HG03442 (cell line): ENCODE data around the gene TCF4.

ENCODE experiments used
- ATAC-seq: cut with Tn5 transposase; IDR thresholded peaks from one replicate; pipeline ENCODE4 v1.9.1; 2021; ENCODE audit warnings: mild to moderate bottlenecking, moderate library complexity; ENCODE audit not compliant: unreplicated experiment

The TCF4 gene

GRCh38 chr18:55447672-55448018 is 140.3 kb downstream of the TCF4 start:
- no peak for ATAC-seq

GRCh38 chr18:55446996-55447671 is 140.9 kb downstream of the TCF4 start:
- ATAC-seq: no peak

DNA sequence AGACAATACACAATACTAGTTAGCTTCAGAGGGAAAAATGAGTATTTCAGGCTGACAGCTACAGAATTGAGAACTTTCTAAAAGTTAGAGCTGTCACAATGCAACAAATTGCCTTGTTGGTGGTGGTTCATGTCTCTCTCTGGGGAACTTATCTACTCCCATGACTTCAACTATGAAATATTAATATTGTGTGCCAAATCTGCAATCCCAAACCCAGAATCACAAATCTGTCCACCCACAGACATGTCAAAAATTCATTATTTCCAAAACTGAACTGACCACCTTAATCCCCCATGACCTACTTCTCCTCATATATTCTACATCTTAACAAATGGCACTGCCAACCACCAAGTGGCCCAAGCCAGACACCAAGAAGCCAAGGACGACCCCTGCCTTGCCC is 143.5 kb downstream of the TCF4 start:
- no peak for ATAC-seq

GRCh38 chr18:55443776-55444175 is 144.2 kb downstream of the TCF4 start:
- ATAC-seq: no peak

- ATAC-seq: no peak
These were observed 145.4 kb downstream of the TCF4 start for GRCh38 chr18:55442561-55442960.

DNA sequence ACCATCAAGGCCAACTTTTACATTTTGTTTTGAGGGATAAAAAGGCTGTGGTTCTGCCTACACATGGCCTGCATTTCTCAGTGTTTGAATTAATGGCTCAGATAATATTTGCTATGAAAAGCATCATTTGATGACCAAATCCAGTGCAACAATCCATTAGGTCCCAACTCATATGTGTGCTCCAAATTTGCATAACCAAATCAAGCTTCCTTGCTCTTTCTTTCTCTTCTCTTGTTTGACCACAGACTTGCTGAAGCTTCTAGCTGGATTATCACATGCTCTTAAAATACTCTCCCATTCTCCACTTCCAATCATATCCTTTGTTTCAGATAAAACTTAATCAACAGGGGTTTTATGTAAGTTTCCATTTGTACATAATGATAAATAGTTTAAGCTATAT is 147.0 kb downstream of the TCF4 start:
- ATAC-seq: no peak

DNA sequence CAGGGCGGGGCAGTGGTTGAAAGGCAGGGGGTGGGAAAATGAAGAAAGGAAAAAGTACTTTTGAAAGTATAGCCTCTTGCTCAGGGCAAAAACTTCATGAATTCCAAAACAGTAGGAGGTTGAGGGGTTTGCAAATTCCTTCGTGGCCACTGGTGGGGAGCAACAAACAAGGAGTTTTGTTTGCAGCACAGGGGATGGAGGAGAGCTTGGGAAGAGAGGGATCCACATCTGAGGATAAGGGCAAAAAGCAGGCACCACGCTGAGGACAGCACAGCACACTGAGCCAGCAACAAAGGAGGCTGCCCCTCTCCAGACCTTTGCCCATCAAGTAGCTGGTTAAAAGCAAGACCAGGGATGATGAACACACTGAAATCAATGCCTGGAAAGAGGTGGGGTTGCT is 148.9 kb downstream of the TCF4 start:
- no peak for ATAC-seq

DNA sequence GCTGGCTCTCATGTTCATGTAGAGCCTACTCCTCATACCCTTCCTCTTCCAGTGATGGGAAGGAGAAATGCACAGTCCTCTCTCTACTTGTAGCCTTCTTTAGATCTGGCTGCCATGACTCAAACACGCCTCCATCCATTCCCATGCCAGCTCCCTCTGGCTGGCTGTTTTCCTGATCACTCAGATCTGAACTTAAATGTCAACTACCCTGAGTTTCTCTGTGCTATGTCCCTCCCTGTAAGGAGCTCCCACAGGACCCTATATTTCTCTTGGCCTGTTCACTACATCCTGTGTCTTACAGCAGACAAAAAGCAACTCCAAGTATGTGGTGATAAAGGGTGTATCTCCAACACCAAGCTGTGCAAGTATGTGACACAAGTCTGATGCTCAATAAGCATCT is 152.4 kb downstream of the TCF4 start:
- ATAC-seq: no peak

DNA sequence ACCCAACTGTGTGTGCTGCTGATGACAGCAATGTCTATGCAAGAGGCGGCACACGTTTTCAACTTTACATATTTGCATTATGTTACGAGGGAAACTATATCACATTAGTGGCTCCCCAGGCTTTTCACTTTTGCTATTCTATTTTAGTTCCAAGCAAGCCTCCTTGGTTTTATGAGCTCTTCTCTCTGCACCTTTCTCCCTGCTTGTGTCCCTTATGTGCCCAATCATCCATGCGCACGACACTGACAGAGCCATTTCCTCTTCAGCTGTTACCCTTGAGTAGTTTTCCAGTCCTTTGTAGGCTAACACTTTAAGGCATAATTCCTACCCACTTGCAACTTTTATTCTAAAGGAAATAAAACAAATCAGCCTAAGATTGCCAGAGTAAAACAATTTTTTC is 154.3 kb downstream of the TCF4 start:
- no peak for ATAC-seq

DNA sequence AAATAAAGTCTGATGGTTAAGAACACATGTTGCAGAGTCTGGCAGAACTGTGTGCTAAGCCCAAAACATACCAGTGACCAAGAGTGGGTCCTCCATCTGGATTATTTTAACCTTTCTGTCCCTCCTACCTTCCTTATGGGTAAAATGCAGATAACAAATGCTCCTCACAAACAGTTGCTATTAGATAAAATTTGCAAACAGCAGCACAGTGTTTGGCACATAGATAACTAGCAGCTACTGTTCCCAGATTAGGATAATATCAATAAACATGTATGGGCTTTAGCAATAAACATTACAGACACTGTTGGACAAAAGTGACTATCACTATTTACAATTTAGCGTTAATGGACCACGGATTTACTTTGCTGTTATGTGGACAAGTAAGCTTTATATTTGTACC is 154.9 kb downstream of the TCF4 start:
- ATAC-seq: no peak

GRCh38 chr18:55432307-55433040 is 155.5 kb downstream of the TCF4 start:
- ATAC-seq: no peak

- ATAC-seq: no peak
These were observed 158.0 kb downstream of the TCF4 start for GRCh38 chr18:55430026-55430425.

DNA sequence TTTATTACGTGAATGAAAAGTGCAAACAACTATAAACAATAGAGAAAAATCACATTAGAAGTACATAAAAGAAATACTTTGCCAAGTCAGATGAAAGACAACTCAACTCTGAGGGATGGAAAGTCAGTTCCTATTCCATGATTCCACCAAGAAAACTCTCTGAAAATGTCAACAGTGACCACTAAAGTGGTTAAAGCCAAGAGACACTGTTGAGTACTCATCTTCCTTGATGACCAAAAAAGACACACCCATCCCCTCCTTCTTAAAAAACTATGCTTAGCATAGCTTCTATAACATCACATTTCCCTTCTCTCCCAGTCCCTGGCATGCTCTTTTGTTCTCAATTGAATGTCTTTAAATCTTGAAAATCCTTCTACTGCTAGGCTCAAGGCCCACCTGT is 160.0 kb downstream of the TCF4 start:
- ATAC-seq: no peak

GRCh38 chr18:55425698-55426097 is 162.3 kb downstream of the TCF4 start:
- no peak for ATAC-seq

DNA sequence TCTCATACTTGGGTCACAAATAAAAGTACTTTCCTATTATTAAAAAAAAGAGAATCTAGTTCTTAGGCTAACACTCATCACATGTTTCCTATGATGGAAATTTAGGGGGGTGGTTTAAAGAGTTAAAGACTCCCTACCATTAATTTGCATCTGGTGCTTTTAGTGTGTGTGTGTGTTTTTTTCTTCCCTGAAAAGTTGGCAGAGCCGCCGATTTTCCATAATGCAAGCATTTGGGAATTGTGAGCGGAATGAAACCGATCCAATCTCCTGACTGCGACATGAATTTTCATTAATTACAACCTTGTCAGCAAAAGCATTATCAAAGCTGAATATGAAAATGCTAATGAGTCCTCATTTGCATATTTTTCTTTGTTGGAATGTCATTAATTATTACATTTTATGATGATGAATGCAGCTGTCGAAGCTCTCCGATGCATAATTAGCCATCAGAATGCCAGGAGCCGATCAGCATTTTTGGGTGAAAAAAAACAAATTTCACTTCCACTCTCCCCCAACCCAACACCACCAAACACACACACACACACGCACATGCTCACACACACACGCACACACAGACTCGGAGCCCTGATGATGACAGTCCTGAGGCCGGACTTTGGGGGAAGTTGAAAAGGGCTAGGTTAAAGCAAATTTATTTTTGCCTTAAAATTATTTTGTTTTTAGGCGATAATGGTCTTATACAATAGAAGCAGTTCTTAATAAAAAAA is 165.4 kb downstream of the TCF4 start:
- no peak for ATAC-seq

- no peak for ATAC-seq
These were observed 166.2 kb downstream of the TCF4 start for GRCh38 chr18:55421615-55422419.

DNA sequence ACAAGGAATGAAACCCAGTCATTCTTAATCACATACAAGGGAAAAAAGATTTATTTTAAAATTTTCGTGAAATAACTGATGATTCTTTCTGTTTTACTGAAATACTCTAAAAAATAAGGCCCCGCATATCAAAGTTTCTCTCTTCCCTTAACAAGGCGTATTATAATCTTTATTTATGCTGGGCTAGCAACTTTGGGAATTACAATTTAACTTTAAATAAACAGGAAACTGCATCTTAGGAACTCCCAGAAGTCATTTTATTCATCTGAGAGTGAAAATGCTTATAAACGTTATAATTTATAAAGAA is 166.7 kb downstream of the TCF4 start:
- no peak for ATAC-seq

DNA sequence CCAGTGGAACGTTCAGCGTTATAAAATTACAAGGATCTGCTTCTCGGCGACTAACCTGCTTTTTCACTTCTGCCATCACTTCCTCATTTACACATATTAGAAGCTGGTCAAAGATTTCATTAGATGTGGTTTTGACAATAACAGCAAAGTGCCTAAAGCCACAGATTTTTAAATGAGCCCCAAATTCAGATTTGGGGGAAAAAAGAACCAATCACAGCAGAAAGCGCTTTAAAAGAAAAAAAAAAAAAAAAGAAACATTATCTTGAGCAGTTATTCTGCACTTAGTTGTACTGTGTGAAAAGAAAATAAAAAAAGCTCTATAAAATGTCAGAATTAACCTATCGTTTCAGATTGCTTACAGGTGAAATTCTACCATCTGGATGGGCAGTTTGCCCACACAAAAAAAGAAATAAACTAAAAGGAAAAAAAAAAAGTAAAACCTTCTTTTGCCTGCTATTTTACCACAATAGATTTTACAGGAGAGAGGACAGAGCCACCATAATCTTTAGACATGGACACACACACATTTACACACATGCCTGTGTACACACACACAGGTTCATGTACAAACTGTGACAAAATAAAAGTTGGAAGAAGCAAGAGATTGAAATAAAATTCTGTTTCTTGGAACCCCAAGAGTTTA is 167.2 kb downstream of the TCF4 start:
- peak; percentile 56 for ATAC-seq

DNA sequence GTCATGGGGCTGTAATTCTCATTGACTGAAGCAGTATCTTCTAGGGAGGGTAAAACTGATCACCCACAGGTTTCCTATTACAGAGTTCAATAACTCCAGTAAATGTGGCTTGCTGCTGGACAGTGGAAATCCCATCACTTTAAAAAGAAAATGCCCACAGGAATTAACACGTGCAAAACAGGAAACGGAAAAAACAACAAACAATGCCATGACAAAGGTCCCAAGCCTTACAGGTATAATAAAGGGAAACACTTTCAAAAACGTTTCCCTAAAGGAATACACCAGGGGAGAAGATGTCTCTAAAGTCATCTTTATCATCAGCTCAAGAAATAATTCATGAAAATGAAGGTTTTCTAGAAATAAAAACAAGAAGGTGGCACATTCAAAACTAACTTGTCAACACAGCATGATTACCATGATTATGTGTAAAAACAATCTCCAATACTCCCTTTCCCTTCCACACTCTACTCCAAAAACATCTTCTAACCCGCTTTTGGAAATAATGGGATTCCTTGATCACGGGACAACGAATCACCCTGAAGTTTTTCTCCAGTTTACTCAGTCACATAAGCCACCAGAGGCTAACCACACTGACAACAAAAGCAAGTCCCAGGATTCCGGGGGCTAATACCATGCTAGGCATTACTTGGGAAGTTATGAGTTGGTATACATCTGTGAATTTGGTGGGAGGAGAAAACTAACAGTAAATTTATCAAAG is 167.9 kb downstream of the TCF4 start:
- peak; percentile 29 for ATAC-seq
